AG04449 (cell line): ENCODE data around the gene PRDM16.

Source experiments
- CTCF ChIA-PET: fragments of 350-600 bp; formaldehyde crosslinking; extraction: SDS; loops from one replicate; lab custom pipeline; 2021; ENCODE audit warnings: antibody characterized with exemption; lab: Yijun Ruan, JAX
- POLR2A ChIA-PET: fragments of 400-600, 350-600 bp; formaldehyde crosslinking; extraction: SDS; loops from one replicate; lab custom pipeline; 2020; ENCODE audit warnings: antibody characterized with exemption, inconsistent platforms; lab: Yijun Ruan, JAX
- DNase-seq: peaks from one replicate; pipeline ENCODE4 v3.0.0-alpha.2; 2010; ENCODE audit warnings: low read depth, low spot score
- H3K4me3 ChIP-seq: 2 replicates; pipeline ENCODE4 v1.5.1; 2011; ENCODE audit warnings: low read depth, mild to moderate bottlenecking, control low read depth, low read length
- CTCF ChIP-seq: IDR thresholded peaks from one replicate; pipeline ENCODE4 v1.5.1; 2011; ENCODE audit warnings: mild to moderate bottlenecking, moderate library complexity, low read length, control low read depth, inconsistent platforms; ENCODE audit not compliant: insufficient read depth; ENCODE audit errors: missing control alignments

PRDM16 gene

GRCh38 chr1:3022511-3022973 lies 46.5 kb upstream of the PRDM16 start:
- H3K4me3 ChIP-seq, result no peak overlapping the region
- DNase-seq, result no peak
- ChIA-PET CTCF (no interaction called here), POLR2A (no interaction called here)
- TF ChIP-seq CTCF, result no peak

- DNase-seq, result no peak
- CTCF ChIA-PET, result no interaction called here
- TF ChIP-seq CTCF, result no peak
- no peak overlapping the region for H3K4me3 ChIP-seq
- POLR2A ChIA-PET, result no interaction called here
These were observed 46.0 kb upstream of the PRDM16 start for GRCh38 chr1:3022976-3023375.

- CTCF ChIA-PET, result no interaction called here
- TF ChIP-seq CTCF, result no peak
- DNase-seq, result no peak
- POLR2A ChIA-PET, result no interaction called here
- H3K4me3 ChIP-seq, result no peak overlapping the region
These were observed 45.0 kb upstream of the PRDM16 start for GRCh38 chr1:3024019-3024418.

DNA sequence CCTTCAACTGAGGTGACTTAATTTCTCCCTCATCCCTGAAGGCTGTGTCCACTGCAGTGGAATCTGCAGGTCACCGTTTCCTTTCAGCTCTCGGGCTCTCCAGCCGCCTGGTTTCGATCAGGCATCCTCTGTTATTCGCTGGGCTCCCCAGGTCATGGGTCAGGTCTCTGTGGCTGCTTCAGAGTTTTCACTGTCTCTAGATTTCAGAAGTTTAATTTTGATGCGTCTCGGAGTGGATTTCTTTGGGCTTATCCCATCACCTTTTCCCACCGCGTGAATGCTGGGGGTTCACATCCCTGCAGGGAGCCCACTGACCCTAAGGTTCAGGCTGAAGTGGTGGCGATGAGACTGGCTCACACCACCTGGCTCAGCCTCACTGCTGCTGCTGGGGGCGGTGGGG lies 44.4 kb upstream of the PRDM16 start:
- ChIA-PET CTCF (no interaction called here), POLR2A (no interaction called here)
- no peak for TF ChIP-seq CTCF
- no peak for DNase-seq
- H3K4me3 ChIP-seq, result no peak overlapping the region

DNA sequence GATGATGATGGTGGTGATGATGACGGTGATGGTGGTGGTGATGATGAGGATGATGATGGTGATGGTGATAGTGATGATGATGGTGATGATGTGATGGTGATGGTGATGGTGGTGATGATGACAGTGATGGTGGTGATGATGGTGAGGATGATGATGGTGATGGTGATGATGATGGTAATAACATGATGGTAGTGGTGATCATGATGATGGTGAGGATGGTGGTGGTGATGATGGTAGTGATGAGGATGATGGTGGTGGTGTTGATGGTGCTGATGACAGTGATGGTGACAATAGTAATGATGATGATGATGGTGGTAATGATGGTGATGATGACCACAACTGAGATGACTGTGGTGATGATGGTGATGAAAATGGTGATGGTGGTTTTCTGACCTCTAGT lies 42.9 kb upstream of the PRDM16 start:
- no peak for DNase-seq
- H3K4me3 ChIP-seq, result no peak overlapping the region
- ChIA-PET POLR2A (no interaction called here), CTCF (no interaction called here)
- TF ChIP-seq CTCF, result no peak

GRCh38 chr1:3026581-3027391 lies 42.2 kb upstream of the PRDM16 start:
- ChIA-PET CTCF (no interaction called here), POLR2A (no interaction called here)
- no peak overlapping the region for H3K4me3 ChIP-seq
- no peak for DNase-seq
- TF ChIP-seq CTCF, result no peak
